ENCODE data around the gene OOSP2. TPM values are rescaled to one million over a fixed set of nuclear protein-coding genes. Genes with fewer than 3 reads are reported as not detected.

OOSP2 gene
- total and polyA plus RNA-seq, 2 of the 4 experiments (the other 2 are of a cell fraction) = not detected

DNA sequence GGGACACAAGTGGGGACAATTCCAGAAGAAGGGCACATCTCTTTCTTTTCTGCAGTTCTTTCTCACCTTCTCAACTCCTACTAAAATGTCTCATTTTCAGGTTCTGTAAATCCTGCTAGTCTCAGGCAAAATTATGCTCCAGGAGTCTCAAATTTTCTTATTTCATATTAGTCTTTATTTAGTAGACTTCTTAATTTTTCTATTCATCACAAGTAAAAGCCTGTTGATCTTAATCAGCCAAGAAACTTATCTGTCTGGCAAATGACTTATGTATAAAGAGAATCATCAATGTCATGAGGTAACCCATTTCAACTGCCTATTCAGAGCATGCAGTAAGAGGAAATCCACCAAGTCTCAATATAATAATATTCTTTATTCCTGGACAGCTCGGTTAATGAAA lies 48.2 kb downstream of the OOSP2 start, which contains the start of gene MS4A2:
Gene MS4A2, plus strand, starts transcription at position 301 of the 400 bp plus-strand sequence. CDS start 102 bp downstream, outside the sequence.
- no peak within 1 kb of the TSS for H3K56ac ChIP-seq (ENCODE audit: extremely low read depth, insufficient read depth, low read length)
- POLR2A ChIA-PET (ENCODE audit: unreplicated experiment) = no interaction called here
- no peak within 1 kb of the TSS for H3K4me2 ChIP-seq (ENCODE audit: low read depth, low read length)
- H4K5ac ChIP-seq (ENCODE audit: low read depth, low read length) = no peak within 1 kb of the TSS
- no peak within 1 kb of the TSS for H2BK5ac ChIP-seq (ENCODE audit: low read depth, low read length, poor library complexity, severe bottlenecking)
- H2BK15ac ChIP-seq (ENCODE audit: low read depth, low read length) = no peak within 1 kb of the TSS
- no peaks in the 10 kb centered on the region for H4K20me1 ChIP-seq (ENCODE audit: insufficient read depth, low read length)
- no peak within 1 kb of the TSS for H4K8ac ChIP-seq (ENCODE audit: low read depth in 2 of 2, low read length in 2 of 2)
- H3K79me1 ChIP-seq (ENCODE audit: low read depth in 1 of 2, low read length in 2 of 2) = no peaks in the 10 kb centered on the region
- in situ Hi-C loops (cut with MboI; ENCODE audit: low sequenced_read_pairs) = no loop called here
- no TSS peak for BruUV-seq (replicated peaks)
- no peaks in the 10 kb centered on the region for H3K27me3 ChIP-seq (ENCODE audit: control insufficient read depth, insufficient read depth, low read length)
- H2AK9ac ChIP-seq (replicated peaks; ENCODE audit: low read depth, low read length, poor library complexity) = no peak within 1 kb of the TSS
- H3K4me1 ChIP-seq (ENCODE audit: control insufficient read depth, insufficient read depth, low read length) = no peaks in the 10 kb centered on the region
- CTCF ChIA-PET = no interaction called here
- H3K18ac ChIP-seq (ENCODE audit: low read depth, low read length) = no peak within 1 kb of the TSS
- intact Hi-C loops (cut with micrococcal nuclease) = no loop called here
- no CpG with 5 or more reads among the region's 1 CpG for WGBS, 2 experiments (ENCODE audit: extremely low coverage in 2 of 2, insufficient read length in 1 of 2)
- TF ChIP-seq NFE2L2 (IDR thresholded peaks at IDR 0.05; ENCODE audit: low read depth, low read length) (no peak), CHD1 (IDR thresholded peaks at IDR 0.05; ENCODE audit: low read depth, low read length) (no peak), MXI1 (IDR thresholded peaks at IDR 0.05; ENCODE audit: borderline replicate concordance, low read depth, low read length) (no peak), MAZ (IDR thresholded peaks at IDR 0.05; ENCODE audit: borderline replicate concordance, low read depth, low read length) (no peak), MAFK (IDR thresholded peaks at IDR 0.05; ENCODE audit: low read depth, low read length) (no peak), RAD21 (IDR thresholded peaks at IDR 0.05; ENCODE audit: low read length) (no peak), CEBPB (IDR thresholded peaks at IDR 0.05; ENCODE audit: low read depth, low read length) (no peak), RFX5 (IDR thresholded peaks at IDR 0.05; ENCODE audit: low read depth, low read length) (no peak), FOS (IDR thresholded peaks at IDR 0.05; ENCODE audit: low read depth, low read length) (no peak), ELK1 (IDR thresholded peaks at IDR 0.05; ENCODE audit: borderline replicate concordance, low read depth, low read length) (no peak), BHLHE40 (IDR thresholded peaks at IDR 0.05; ENCODE audit: low read depth, low read length) (no peak), POLR2A (IDR thresholded peaks at IDR 0.05; ENCODE audit: low read depth, low read length) (no peak), SMC3 (IDR thresholded peaks at IDR 0.05; ENCODE audit: low read depth, low read length) (no peak), RCOR1 (IDR thresholded peaks at IDR 0.05; ENCODE audit: insufficient replicate concordance, low read length) (no peak)
- TF ChIP-seq, protein P1, sequence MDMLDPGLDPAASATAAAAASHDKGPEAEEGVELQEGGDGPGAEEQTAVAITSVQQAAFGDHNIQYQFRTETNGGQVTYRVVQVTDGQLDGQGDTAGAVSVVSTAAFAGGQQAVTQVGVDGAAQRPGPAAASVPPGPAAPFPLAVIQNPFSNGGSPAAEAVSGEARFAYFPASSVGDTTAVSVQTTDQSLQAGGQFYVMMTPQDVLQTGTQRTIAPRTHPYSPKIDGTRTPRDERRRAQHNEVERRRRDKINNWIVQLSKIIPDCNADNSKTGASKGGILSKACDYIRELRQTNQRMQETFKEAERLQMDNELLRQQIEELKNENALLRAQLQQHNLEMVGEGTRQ (IDR thresholded peaks at IDR 0.05; ENCODE audit: low read depth, low read length) = no peak
- TF ChIP-seq, protein P2, sequence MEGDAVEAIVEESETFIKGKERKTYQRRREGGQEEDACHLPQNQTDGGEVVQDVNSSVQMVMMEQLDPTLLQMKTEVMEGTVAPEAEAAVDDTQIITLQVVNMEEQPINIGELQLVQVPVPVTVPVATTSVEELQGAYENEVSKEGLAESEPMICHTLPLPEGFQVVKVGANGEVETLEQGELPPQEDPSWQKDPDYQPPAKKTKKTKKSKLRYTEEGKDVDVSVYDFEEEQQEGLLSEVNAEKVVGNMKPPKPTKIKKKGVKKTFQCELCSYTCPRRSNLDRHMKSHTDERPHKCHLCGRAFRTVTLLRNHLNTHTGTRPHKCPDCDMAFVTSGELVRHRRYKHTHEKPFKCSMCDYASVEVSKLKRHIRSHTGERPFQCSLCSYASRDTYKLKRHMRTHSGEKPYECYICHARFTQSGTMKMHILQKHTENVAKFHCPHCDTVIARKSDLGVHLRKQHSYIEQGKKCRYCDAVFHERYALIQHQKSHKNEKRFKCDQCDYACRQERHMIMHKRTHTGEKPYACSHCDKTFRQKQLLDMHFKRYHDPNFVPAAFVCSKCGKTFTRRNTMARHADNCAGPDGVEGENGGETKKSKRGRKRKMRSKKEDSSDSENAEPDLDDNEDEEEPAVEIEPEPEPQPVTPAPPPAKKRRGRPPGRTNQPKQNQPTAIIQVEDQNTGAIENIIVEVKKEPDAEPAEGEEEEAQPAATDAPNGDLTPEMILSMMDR (conservative IDR thresholded peaks at IDR 0.05; ENCODE audit: low read depth, low read length) = no peak
- ATAC-seq (ENCODE audit: low read depth) (no peak), DNase-seq (no peak)
- H3K27ac ChIP-seq (ENCODE audit: insufficient read depth, low read length) = no peak within 1 kb of the TSS
- H3K4me3 ChIP-seq (ENCODE audit: insufficient read depth, low read depth, low read length) = no peak within 1 kb of the TSS
- H3K9me1 ChIP-seq (ENCODE audit: insufficient read depth, low read length) = no peaks in the 10 kb centered on the region
- no peak within 1 kb of the TSS for H3K23ac ChIP-seq (ENCODE audit: low read depth, low read length)
- H3K14ac ChIP-seq (replicated peaks; ENCODE audit: low read depth, low read length) = no peak within 1 kb of the TSS
- H2AFZ ChIP-seq (replicated peaks; ENCODE audit: low read length, poor library complexity) = no peak within 1 kb of the TSS
- no peak within 1 kb of the TSS for H3K9ac ChIP-seq (ENCODE audit: low read depth, low read length)
- 0 out of 2 replicates have a peak, but pooled peaks cover 2% of the 10 kb centered on the region for H3K9me3 ChIP-seq (ENCODE audit: control insufficient read depth, insufficient read depth, low read length)
- H3K4ac ChIP-seq (ENCODE audit: low read depth, low read length) = no peak within 1 kb of the TSS
- dilution Hi-C loops (cut with HindIII; ENCODE audit: low sequenced_read_pairs, unreplicated experiment) = no loop called here
- H2BK120ac ChIP-seq (ENCODE audit: low read depth, low read length) = no peak within 1 kb of the TSS
- no peak within 1 kb of the TSS for H2AK5ac ChIP-seq (ENCODE audit: low read depth, low read length)
- no peak within 1 kb of the TSS for H2BK20ac ChIP-seq (ENCODE audit: low read depth, low read length)
- no peaks in the 10 kb centered on the region for H3K36me3 ChIP-seq (ENCODE audit: control insufficient read depth, insufficient read depth, low read length)
- H4K91ac ChIP-seq (ENCODE audit: insufficient read depth, low read depth, low read length) = no peak within 1 kb of the TSS
